ENCODE measurements around the gene SUPT6H. TPM values are rescaled to one million over a fixed set of nuclear protein-coding genes. Genes with fewer than 3 reads are reported as not detected.

The SUPT6H gene
- total and polyA plus RNA-seq, 9 of the 15 experiments (the other 6 are each of a cell fraction or from before 2014, with no cell fraction given): 1.7 to 77.7 (median 49.2) TPM

GRCh38 chr17:28719021-28719433 lies 57.0 kb downstream of the SUPT6H start (continued):
- TF ChIP-seq ZNF445 (CRISPR knock-in tag; IDR thresholded peaks at IDR 0.05; ENCODE audit: low read depth): no peak
- TF ChIP-seq KAT8 (IDR thresholded peaks at IDR 0.05; ENCODE audit: low read depth): no peak
- no peak for TF ChIP-seq PPARD (CRISPR knock-in tag; IDR thresholded peaks at IDR 0.05)
- TF ChIP-seq ILK (tag; IDR thresholded peaks at IDR 0.05; ENCODE audit: borderline replicate concordance, low read depth): no peak
- peak; percentile 99 for TF ChIP-seq HDAC2 (IDR thresholded peaks at IDR 0.05)
- TF ChIP-seq HNRNPK (IDR thresholded peaks at IDR 0.05; ENCODE audit: low read depth, low read length, poor library complexity, severe bottlenecking): no peak
- TF ChIP-seq CC2D1A (IDR thresholded peaks at IDR 0.05): no peak; the same call in 1 of the 2 replicates
- no peak for TF ChIP-seq ETV6 (IDR thresholded peaks at IDR 0.05; ENCODE audit: borderline replicate concordance in 1 of 2, low read depth in 2 of 2, low read length in 1 of 2)
- no peak for TF ChIP-seq ETV6 (CRISPR knock-in tag; IDR thresholded peaks at IDR 0.05; ENCODE audit: borderline replicate concordance)
- no peak for TF ChIP-seq ELF2 (CRISPR knock-in tag; IDR thresholded peaks at IDR 0.05)
- TF ChIP-seq ZNF3 (CRISPR knock-in tag; IDR thresholded peaks at IDR 0.05): 0 out of 2 replicates have a peak, but pooled peaks have one; percentile 41
- TF ChIP-seq KLF16 (IDR thresholded peaks at IDR 0.05): no peak
- TF ChIP-seq YY1 (IDR thresholded peaks at IDR 0.05; ENCODE audit: borderline replicate concordance in 1 of 3, control insufficient read depth in 1 of 3, extremely low read depth in 1 of 3, insufficient read depth in 3 of 3, insufficient read length in 1 of 3, insufficient replicate concordance in 2 of 3, low read depth in 1 of 3, low read length in 2 of 3): no peak
- no peak for TF ChIP-seq SIN3A (IDR thresholded peaks at IDR 0.05; ENCODE audit: borderline replicate concordance in 2 of 2, control insufficient read depth in 1 of 2, low read depth in 2 of 2, low read length in 2 of 2)
- no peak for TF ChIP-seq NR1H2 (CRISPR knock-in tag; IDR thresholded peaks at IDR 0.05)
- TF ChIP-seq HMG20B (CRISPR knock-in tag; IDR thresholded peaks at IDR 0.05): peak; percentile 64; the same call in 1 of the 2 replicates
- TF ChIP-seq HDAC1 (IDR thresholded peaks at IDR 0.05): peak in 1 of 2 experiments; percentile 98; a peak in 2 of 4 replicates
- TF ChIP-seq JUN (IDR thresholded peaks at IDR 0.05; ENCODE audit: borderline replicate concordance, low read depth, low read length): 0 out of 2 replicates have a peak, but pooled peaks have one; percentile 30
- TF ChIP-seq JUN (CRISPR knock-in tag; IDR thresholded peaks at IDR 0.05; ENCODE audit: borderline replicate concordance): no peak
- no peak for TF ChIP-seq CBX8 (IDR thresholded peaks at IDR 0.05; ENCODE audit: borderline replicate concordance, extremely low read depth, low read depth, low read length, poor library complexity, severe bottlenecking)
- peak; percentile 78; the same call in 1 of the 2 replicates for TF ChIP-seq BCOR (IDR thresholded peaks at IDR 0.05)
- no peak for TF ChIP-seq GTF2E2 (tag; IDR thresholded peaks at IDR 0.05)
- TF ChIP-seq SMAD3 (CRISPR knock-in tag; conservative IDR thresholded peaks at IDR 0.05): no peak
- peak; percentile 93 for TF ChIP-seq FOSL1 (tag; conservative IDR thresholded peaks at IDR 0.05)
- TF ChIP-seq ATF6 (CRISPR knock-in tag; IDR thresholded peaks at IDR 0.05): no peak
- TF ChIP-seq SMARCA5 (IDR thresholded peaks at IDR 0.05): peak; percentile 19; the same call in 1 of the 2 replicates
- no peak for TF ChIP-seq BRF1 (IDR thresholded peaks at IDR 0.05; ENCODE audit: borderline replicate concordance, extremely low read depth, insufficient read length)

Data from K562 (cell line).